NCI-H146 treated with DMSO at 0.1 percent for 48 hours (cell line): ENCODE data around the gene TMEM207.
A peak's percentile ranks its signal among the peaks of the same experiment; 100 is the strongest.
"Not testable (repeated sequence)": the region's sequence is repeated elsewhere in the genome, so short reads cannot be mapped to it uniquely, and the experiment has no call there.

Experiments
- DNase-seq: peaks from one replicate; lab custom pipeline; 2025; ENCODE audit not compliant: unreplicated experiment; lab: John Stamatoyannopoulos, UW

TMEM207 gene

GRCh38 chr3:190449801-190450200, at the start of gene TMEM207:
Gene TMEM207 (minus strand): TSS chr3:190449901. CDS start chr3:190449809, 92 bp downstream.
- no peak for DNase-seq

- no peak for DNase-seq
Measured at GRCh38 chr3:190499122-190499521, 49.4 kb upstream of the TMEM207 start.

GRCh38 chr3:190498293-190498692, 48.6 kb upstream of the TMEM207 start:
- no peak for DNase-seq

DNA sequence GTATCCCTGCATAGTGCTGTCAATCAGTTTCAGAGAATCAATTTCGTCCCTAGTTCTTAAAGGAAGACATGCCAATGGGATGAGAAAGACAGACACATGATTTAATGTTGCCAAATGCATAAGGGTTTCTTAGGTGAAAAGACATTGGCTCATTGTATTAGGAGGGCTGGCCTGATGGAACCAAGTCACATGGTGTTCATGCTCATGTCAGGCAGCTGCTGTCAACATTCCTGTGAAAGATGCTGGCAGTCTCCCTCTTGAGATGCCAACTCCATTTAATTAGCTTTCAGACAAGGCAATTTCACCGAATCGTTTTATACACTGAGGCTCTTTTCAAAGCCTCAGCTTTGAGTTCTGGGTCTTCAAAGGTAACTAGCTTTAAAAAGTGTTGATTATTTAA, 48.1 kb upstream of the TMEM207 start:
- no peak for DNase-seq

- no peak for DNase-seq
Measured at GRCh38 chr3:190496859-190497258, 47.2 kb upstream of the TMEM207 start.

- DNase-seq = no peak
Measured at GRCh38 chr3:190495796-190496195, 46.1 kb upstream of the TMEM207 start.

DNA sequence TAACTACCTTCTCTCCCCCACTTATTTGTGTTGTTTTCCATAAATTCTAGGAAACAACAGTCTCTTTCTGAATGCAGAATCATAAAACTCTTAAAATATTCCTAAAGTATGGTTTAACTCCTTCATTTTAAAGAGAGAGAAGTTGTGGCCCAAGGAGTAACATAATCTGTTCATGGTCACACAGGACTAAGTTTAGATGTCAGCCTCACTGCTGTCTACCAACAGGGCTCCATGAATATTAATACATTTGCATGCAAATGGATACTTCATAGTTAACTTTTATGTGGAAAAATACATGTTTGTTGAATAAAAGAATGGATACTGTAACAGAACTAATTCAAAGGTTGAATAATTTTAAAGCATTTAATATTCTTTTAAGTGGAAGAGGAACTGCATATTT, 45.7 kb upstream of the TMEM207 start:
- DNase-seq = no peak

DNA sequence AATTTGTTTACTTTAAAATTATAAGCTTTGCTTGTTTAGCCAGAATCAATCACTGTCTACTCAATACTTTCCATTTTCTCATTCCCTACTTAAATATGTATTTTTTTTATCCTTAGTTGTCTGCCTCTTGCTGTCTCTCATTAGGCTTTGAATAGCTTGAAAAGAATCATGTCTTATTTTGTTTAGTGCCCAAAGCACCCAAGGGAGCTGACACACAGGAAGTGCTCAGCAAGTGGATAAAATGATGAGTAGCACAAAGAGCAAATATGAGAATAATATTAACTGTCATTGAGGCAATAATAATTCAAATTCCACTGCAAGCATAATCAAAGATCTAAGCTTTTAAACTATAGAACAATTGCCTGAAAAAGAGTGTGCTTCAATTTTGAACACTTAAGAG, 45.2 kb upstream of the TMEM207 start:
- DNase-seq = no peak

DNA sequence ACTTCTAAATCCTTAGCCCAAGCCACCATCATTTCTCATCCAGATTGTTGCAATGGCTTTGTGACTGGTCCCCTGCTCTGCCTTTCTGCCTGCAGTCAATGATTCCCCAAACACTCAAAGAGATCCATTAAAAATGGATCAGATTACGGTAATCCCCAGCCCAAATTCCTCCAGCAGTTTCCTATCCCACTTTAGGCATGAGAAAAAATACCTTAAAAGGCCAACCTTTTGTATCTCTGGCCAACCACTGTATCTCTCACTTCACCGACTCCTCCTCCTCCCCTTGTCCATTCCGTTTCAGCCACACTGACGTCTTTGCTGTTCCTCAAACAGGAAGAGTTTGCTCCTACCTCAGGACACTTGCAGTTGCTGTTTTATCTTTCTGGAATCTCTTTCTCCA, 43.3 kb upstream of the TMEM207 start:
- no peak for DNase-seq

GRCh38 chr3:190492129-190492528, 42.4 kb upstream of the TMEM207 start:
- DNase-seq = no peak

DNA sequence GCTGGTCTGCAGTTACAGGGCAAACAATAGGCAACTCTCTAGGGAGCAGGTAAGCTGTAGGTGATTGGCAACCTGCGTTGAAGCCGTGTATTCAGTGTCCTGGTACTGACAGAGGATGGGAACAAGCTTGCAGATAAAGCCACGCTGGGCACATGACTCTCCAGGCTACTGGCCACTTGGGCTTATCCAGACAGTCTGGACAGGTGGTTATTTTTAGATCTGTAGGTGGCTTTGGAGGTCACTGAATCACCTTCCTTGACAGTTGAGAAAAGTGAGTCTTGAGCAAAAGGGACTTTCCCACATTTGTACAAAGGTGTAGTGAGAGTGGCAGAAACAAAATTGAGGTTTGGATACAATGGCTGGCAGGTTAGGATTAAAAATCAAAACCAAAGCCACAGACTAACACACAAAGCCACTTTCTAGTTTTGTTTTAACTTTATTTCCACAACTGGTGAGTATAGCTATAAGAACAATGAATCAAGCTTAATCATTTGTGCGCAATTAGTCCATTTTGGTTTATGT, 41.9 kb upstream of the TMEM207 start:
- no peak for DNase-seq

- DNase-seq = no peak
Measured at GRCh38 chr3:190486908-190487607, 37.4 kb upstream of the TMEM207 start.

- no peak for DNase-seq
Measured at GRCh38 chr3:190486533-190486864, 36.8 kb upstream of the TMEM207 start.

DNA sequence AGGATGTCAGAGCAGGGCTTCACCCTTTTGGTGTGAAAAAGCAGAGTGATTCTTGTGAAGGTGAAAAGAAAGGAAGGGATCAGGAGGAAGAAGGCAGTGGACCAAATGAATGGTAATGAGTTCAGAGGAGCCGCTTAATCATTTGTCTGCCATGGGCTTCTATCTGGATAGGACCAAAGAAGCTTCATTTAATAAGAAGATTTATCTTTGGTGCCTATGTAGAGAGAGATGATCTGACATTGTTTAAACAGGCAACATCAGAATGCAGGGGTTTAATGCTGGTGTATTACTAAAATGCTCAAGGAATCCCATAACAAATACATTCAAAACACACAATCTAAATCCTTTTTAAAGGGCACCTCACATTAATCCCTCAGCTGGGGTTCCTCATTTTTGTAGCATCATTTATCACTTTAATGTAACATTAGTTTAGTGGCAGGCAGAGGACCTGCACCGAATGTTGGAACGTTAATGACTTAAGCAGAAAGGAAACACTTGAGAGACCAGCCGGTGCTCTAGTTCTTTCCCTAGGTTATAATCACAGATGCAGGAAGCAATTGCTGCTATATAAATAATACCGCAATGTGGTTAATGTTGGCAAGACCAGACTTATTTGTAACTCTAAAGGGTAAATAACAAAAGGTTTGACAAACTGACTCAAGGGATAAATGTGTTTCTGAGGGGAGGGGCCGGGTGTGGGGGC, 36.3 kb upstream of the TMEM207 start:
- DNase-seq = peak; percentile 28

DNA sequence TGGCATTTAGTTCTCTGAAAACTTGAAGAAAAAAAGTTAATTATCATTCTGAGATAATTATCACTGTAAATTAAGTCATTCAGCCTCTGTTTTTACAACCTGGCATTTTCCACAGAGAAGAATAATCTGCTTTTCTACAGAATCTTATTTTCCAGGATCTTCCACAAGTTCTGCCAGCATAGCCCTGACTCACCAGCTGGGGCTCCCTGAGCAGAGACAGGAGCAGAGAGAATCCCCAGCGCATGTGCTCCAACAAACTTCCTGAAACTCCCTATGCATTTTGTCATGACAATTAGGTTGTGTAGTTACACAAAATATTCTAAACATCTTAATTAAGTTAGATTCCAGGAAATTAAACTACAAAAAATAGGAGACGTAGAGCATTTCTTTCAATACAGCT, 32.1 kb upstream of the TMEM207 start:
- DNase-seq = no peak

- DNase-seq = not testable (repeated sequence)
Measured at GRCh38 chr3:190473261-190473660, 23.6 kb upstream of the TMEM207 start.

- no peak for DNase-seq
Measured at GRCh38 chr3:190467922-190468321, 18.2 kb upstream of the TMEM207 start.

- no peak for DNase-seq
Measured at GRCh38 chr3:190458040-190458439, 8.3 kb upstream of the TMEM207 start.

DNA sequence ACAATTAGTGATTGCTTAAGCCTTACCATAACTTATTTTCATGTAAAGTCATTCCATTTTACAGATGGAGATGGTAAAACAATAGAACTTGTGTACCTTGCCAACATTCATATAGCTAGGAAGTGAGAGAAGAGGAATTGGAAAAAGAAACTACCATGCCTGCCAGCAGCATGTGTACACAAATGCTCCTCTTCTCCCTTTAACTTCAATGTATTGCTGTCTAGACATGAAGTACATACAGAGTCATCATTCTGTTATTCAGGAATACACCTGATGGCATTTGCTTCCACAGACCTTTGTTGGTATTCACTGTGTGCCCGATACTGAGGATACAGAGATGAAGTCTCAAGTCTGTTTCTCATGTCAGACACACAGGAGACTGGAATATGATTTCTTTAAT, 7.1 kb upstream of the TMEM207 start:
- no peak for DNase-seq

- no peak for DNase-seq
Measured at GRCh38 chr3:190455828-190456227, 6.1 kb upstream of the TMEM207 start.

- no peak for DNase-seq
Measured at GRCh38 chr3:190448256-190448655, 1.4 kb downstream of the TMEM207 start.

- no peak for DNase-seq
Measured at GRCh38 chr3:190446573-190447279, 3.0 kb downstream of the TMEM207 start.
